GM19240 (cell line): ENCODE data around the gene USP3.

Experiments used
- DNase-seq: peaks from one replicate; pipeline ENCODE4 v3.0.0; 2011; ENCODE audit warnings: low spot score; ENCODE audit not compliant: insufficient read length

USP3 gene, protein sequence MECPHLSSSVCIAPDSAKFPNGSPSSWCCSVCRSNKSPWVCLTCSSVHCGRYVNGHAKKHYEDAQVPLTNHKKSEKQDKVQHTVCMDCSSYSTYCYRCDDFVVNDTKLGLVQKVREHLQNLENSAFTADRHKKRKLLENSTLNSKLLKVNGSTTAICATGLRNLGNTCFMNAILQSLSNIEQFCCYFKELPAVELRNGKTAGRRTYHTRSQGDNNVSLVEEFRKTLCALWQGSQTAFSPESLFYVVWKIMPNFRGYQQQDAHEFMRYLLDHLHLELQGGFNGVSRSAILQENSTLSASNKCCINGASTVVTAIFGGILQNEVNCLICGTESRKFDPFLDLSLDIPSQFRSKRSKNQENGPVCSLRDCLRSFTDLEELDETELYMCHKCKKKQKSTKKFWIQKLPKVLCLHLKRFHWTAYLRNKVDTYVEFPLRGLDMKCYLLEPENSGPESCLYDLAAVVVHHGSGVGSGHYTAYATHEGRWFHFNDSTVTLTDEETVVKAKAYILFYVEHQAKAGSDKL

DNA sequence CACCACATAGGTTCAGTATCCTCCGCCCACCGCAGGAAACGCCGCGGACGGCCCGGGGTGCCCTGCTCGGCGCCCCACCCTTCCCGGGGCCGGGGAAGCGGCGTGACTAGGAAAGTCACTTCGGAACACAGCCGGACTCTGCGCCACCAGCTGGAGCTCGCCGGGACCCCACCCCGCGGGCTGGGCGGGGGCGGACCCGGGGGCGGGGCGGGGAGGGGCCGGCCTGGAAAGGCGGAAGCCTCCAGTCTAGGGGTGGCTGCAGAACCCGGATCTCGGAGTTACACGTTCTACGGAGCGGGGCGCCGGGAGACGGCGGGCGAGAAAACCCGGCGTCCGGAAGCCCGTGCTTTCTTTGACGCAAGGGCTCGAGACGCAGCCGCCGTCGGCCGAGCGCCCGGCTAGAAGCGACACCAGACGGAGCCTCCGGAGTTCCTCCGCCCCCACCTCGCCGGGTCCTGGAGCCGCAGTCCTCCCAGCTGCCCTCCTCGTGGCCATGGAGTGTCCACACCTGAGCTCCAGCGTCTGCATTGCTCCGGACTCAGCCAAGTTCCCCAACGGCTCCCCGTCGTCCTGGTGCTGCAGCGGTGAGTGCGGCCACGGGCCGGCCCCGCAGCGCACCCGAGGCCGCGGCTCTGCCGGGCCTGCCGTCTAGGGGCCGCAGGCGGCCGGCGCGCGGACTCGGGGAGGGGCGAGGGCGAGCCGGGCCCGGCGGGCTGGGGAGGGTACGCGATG lies at the start of gene USP3:
Gene USP3, plus strand, starts transcription at position 347 of the 732 bp plus-strand sequence. Its CDS starts 147 bp downstream, at position 494.
- no peak for DNase-seq

DNA sequence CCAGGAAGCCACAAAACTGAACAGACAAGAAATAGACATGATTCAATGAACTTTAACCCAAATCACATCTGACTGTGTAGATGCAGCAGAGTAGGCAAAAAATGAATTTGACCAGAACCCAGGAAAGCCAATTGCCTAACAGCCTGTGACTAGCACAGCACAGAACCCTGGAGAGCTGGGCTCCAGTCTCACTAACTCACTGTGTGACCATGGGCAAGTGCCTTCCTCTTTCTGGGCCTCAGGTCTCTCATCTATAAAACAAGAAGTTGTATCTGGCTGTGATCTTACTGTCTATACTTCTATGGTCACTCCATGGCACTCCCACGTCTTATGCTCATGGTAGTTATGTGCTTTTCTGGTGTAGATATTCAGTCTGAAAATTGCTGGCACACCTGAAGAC lies 48.1 kb upstream of the USP3 start:
- no peak for DNase-seq

DNA sequence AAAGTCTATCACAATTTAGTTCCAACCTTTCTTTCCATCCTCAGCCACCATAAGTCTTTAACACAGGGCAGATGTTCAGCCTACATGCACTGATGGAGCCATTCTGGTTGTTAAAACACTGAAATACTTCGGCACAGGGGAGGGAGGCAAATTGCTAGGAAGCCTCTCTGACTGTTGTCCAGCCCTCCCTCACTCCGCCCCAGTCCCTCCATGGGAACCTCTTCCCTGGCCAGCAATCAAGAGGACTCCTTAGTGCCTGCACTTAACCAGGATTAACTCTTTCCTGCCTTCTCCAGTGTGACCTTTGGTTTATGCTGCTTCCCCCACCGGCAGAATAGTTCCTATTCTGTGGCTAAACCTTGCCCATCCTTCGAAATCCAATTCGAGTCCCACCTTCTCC lies 47.0 kb upstream of the USP3 start:
- DNase-seq, result no peak

DNA sequence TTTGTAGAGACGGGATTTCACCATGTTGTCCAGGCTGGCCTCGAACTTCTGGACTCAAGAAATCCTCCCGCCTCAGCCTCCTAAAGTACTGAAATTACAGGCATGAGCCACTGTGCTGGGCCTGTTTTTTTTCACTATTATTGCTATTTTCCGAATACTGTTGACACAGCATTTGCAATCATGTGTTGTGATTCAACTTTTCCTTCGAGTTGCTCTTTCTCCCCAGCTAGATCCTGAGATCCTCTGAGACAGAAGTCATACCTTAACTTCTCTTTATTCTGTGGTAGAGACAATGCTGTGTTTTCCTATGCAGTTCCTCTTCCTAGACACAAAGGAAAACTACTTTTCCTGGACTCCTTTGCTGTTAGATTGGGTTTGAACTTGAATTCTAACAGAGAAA lies 46.4 kb upstream of the USP3 start:
- no peak for DNase-seq

DNA sequence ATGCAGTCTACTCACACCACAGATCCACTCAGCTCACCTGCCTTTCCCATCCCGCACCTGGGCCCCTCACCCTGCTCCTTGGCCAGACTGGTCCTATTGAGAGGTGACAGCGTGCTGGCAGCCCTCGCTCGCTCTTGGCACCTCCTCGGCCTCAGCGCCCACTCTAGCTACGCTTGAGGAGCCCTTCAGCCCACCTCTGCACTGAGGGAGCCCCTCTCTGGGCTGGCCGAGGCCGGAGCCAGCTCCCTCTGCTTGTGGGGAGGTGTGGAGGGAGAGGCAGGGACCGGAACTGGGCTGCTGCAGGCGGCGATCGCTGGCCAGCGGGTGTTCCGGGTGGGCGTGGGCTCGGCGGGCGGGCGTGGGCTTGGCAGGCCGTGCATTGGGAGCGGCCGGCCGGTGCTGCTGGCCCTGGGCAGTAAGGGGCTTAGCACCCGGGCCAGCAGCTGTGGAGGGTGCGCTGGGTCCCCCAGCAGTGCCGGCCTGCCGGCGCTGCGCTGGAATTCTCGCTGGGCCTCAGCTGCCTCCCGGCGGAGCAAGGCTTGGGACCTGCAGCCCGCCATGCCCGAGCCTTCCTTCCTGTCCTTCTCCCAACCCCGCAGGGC lies 45.5 kb upstream of the USP3 start:
- no peak for DNase-seq

DNA sequence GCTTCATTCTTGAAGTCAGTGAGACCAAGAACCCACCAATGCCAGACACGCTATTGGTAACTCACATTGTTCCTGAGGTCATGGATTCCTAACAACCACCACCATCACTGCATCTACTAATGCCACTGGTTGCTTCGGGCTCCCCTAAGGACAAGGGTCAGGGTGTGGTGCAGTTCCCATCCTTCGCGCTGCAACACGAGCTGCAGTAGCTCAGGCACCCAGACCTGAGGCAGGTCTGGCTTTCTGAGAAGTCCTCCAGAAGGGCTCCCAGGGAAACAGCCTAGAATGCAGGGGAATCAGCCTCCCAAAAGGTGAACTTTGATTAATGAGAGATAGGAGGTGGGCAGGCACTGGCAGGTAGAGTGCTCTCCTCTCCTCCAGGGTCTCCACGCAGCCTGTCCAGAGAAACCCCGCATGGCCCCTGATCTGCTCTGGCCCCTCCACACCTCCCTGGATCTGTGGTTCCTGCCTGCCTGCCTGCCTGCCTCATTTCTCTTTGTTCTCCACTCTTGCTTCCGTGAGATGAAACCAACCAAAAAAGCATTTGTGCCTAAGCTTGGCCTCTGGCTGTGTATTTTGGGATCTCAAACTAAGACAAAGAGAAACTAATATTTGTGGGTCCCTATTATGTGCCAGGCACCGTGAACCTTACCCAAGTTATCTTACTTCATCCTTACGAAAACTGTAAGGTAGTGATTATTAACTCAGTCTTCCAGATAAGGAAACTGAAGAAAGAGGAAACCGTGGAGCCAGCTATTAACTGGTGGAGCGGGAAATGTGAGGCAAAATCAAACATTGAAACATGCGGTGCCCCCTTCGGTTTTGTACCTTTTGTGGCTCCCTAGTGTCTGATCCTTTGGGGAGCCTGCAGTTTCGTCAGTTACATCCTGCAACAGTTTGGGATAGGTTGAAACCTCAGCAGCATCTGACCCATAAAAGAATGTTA lies 43.9 kb upstream of the USP3 start:
- DNase-seq, result no peak

DNA sequence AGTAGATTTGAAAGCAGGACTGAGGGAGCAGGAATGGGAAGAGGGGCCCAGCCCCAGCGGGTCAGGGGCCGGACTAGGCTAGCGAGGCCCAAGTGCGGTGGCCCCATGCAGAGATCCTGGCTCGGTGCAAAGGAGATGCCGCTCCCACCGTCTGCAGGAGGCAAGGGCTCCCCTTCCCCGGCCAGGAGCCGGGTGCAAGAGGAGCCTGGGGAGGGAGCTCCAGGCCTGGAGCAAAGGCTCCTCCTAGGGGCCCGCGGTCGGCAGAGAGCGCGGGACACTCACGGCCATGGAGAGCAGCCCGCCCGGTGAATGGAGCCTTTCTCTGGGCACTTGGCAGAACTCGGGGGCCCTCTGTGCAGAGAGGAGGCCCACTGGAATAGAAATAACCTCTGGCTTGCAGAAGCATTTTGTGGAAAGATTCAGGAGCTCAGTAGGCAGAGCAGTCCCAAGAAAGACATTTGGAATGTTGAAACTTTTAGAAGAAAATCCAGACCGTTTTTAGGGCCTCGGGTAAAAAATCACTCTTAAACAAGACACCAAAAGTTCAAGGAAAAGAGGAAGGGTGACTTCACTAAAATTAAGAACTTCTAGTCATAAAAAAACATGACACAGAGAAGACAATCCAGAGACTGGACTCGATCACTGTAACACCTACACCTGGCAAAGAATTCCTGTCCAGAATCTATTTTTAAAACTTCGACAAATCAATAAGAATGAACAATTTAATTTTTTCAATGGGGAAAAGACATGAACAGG lies 43.0 kb upstream of the USP3 start:
- DNase-seq, result no peak

DNA sequence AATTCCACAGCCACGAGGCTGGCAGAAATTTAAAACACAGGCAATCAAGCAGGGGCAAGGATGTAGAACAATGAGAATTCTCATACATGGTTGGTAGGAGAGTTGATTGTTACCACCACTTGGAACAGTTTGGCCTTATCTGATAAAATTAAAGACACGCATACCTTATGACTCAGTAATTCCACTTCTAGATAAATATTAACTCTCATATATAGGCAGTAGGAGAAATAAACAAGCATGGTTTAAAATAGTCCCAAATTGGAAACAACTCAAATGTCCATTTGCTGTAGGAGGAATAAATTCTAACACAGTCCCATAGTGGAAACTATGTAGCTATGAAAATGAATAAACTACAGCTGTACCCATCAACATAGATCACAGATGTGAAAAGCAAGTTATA lies 42.3 kb upstream of the USP3 start:
- DNase-seq, result no peak

DNA sequence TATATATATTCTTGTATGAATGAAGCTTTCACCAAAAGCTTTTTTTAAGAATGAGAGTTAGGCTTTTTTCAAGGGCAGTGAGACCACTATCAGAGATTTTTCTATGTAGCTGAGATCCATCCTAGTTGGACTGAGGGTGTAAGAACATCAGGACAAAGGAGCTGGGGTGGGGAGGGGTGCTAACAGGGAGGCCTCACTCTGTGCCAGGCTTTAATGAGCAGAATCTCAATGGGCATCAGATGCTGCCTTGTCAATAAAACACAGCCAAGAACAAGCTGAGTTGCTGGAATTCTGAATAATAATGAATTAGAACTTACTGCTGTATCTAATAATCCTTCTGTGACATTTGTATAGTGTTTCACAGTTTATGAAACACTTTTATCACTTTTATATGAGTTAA lies 41.4 kb upstream of the USP3 start:
- DNase-seq, result no peak

DNA sequence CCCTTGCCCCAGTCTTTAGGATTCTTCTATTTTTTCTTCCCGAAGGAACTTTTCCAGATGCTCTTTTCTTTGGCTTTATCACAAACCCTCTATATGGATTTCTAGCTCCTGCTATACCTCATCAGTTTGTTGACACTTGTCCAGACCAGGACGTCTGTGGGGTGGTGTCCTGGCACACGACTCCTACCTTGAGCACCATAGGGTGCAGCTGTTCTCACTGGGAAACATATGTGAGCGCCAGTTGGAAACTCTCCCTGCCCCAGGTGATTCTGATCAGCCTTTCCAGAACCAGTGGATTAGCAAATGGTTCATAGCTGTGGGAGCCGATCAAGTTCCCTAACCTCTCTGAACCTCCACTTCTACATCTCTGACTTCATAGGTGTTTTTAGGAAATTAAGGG lies 40.6 kb upstream of the USP3 start:
- DNase-seq, result no peak

DNA sequence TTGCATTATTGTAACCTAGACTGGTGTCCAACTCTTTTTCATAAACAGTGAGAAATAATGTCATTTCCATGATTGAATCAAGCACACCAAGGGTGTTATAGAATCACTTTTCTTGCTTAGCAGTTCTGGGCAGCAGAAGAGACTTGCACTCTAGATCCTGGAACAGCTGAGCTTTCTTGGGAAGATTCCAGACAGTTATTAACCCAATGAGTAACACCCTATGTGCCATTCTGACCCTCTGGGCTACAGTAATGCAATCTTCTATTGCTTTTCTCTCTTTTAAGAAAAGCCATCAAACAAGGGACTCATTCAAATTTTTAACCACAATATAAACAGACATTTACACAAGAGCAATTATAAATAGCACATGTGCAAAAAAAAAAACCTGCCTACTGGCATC lies 39.3 kb upstream of the USP3 start:
- no peak for DNase-seq

DNA sequence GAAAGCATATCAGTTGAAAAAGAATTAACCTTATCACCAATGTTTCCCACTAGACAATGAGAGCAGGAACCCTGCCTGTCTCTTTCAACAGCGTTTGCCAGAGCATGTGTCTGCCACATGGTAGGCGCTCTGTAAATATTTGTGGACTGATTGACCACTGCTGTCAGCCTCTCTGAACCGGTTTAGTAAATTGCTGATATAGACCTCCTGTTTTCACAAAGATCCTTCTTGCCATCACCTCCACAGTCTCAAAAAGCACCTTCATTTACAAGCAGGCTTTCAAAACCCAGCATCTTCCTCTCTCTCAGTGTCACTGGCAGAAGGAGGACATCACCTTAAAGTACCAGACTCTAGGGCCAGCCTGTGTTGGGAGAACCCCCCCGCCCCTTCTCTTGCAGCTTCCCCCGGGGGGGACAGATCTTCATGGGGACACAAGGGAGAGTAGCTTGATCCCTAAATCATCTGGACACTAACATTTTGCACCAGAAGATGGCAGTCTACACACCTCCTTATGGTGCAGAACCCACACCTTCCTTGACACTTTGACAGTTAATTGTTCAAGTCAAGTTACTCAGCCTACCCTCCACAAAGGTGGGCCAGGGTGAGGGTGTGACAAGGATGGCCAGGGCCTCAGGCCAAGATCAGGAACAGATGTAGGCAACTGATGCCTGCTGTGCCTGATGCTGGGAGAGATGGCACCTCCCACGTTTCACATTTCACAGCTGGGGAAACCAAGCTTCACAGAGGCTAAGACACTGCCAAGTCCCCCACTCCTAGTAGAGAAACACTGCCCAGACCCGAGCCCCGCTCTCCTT lies 37.8 kb upstream of the USP3 start:
- DNase-seq, result peak; percentile 69

DNA sequence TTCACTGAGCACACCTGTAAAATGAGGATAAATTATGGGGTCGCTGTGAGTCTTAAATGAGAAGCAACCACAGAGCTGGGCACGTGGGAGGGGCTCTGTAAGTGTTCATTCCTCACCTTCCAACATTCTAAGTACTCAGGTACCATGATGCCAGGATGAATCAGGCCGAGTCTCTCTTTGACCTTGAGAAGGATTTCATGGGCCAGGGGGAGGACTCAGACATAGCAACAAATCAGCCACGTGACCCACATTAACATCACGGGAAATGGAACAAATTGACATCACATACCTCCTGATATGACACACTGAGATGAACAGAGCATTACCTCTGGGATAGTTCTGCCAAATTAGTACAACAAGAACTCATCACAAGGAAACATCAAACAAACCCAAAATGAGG lies 35.2 kb upstream of the USP3 start:
- no peak for DNase-seq

DNA sequence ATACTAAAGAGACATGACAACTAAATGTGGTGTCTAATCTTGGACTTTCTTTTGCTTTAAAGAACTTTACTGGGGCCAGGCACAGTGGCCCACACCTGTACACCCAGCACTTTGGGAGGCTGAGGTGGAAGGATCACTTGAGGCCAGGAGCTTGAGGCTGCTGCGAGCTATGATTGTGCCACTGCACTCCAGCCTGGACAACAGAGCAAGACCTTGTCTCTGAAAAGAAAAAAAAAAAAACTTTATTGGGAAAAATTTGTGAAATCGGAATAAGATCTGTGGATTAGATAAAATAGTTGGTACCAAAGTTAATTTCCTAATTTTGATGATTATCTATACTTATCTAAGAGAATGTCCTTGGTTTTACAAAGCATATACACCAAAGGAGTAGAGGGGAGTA lies 34.4 kb upstream of the USP3 start:
- DNase-seq, result no peak

DNA sequence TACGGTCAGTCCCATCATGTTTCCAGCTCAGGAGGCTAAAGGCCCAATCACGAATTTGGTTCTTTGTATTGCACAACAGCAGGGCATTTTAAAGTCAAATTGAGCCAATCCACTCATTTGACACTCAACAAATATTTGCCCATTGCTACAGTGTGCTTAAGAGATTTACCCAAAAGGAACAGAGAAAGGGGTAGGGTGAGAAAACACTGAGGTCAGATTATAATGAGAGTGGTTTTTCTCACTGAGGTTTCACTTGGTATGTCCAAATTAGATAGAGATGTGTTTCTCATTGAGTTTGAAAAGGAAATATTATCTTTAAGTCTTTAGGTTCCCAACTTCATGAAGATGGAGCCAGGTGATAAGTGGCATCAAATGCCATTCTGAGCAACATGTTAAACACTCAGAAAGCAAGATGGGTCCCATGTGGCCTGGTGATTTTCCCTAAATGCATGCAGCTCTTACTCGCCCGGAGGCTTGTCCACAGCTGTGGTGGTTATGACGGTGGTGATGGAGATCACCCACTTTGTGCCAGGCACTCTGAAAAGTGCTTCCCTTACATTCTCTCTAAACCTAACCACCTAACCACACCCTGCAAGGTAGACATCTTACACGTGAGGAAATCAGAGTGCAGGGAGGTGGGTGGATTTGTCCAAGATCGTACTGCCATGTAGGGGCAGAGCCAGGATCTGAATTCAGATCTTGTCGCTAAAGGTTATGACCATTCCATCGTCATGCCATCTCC lies 31.2 kb upstream of the USP3 start:
- no peak for DNase-seq

DNA sequence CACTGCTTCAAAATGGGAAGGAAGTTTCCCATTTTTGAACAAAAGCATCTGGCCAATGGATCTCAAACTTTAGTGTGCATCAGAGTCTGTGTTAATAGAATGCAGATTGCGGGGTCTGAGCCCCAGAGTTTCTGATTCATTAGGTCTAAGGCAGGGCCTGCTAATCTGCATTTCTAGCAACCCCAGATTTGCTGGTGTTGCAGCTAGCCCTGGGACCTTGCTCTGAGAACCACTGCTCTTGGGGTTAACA lies 30.7 kb upstream of the USP3 start:
- no peak for DNase-seq

DNA sequence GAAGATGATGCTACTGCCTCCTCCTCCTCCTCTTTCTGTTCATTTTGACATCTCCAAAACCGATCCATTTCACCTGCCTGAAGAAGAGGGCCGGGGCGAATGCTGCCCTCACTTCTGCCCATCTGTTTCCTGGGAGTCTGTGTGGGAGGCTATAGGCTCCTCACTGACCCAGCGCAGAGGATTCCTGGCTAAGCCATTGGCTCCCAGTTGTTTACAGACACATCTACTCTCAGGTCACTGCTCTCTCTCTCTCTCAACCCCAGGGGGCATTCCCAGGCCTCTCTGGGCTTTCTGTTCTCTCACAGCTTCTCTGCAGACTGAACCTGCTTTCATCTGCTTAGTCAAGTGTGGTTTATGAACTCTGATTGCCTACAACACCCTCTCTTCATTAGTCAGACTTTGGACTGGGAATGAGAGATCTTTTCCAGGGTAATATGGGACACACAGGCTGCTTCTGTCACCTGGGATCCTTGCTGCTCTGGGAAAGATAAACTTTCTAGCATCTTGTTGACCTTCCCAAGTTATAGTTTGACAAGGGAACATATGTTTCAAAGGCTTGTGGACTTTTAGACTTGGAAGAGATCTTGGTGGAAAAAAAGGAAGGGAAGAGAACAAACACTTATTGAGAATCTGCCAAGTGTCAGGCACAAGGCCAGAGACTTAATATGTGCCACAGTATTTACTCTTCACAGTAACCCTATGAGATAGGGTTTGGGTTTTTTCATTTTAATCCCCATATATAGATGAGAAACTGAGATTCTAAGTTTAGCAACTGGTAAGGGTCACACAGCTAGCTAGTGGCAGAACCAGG lies 30.2 kb upstream of the USP3 start:
- DNase-seq, result no peak

DNA sequence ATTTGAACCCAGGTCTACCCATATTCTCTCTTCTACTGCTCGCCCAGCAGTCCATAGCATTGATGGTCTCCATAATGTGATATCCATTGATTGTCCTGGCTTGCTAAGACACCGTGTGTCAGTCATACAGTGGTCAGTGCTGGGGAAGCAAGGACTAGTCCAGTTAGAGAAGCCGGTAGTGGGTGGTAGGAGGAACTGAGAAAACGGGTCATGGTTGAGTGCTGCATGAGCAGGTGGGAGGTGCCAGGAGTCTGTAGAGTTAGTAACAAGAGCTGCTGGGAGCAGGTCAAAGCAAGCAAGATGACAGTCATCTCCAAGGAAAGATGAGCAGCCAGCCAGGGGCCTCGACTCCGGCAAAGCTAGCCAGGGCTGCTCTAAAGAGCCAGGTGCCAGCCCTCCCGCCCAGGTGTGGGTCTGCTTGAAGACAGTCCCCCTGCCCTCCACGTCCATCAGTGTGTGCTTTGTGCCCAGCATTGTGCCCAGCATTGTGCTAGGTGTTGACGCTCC lies 29.5 kb upstream of the USP3 start:
- DNase-seq, result no peak
